Omental fat pad (tissue), 4 donors: ENCODE results near the gene SPINK4. TPM values are rescaled to one million over a fixed set of nuclear protein-coding genes. Genes with fewer than 3 reads are reported as not detected.

Source experiments
- ATAC-seq: fragments of 150-250 bp; one replicate; pipeline ENCODE4 v1.9.1; 2016; ENCODE audit warnings: mild to moderate bottlenecking, moderate library complexity; ENCODE audit not compliant: low FRiP score
- DNase-seq: peaks from one replicate; pipeline ENCODE4 v3.0.0-alpha.2; 2019; ENCODE audit warnings: low spot score
- CTCF ChIP-seq, 3 donors: fragments of 450-650 bp; IDR thresholded peaks; one replicate each; pipeline ENCODE4 v1.5.1; 2016 to 2017; ENCODE audit warnings: antibody characterized with exemption in 3 of 3, mild to moderate bottlenecking in 3 of 3, moderate library complexity in 2 of 3
- total RNA-seq, 4 donors: library from RNA; depleted of rRNA; stranded (reverse); fragments of >200 nt; gene quantifications; one replicate each; pipeline ENCODE4 v1.1.0, GENCODE V29; 2016

Gene SPINK4
- total RNA-seq, 4 donors from 2014 or later, result not detected

- ATAC-seq, result no peak
- TF ChIP-seq CTCF (IDR thresholded peaks at IDR 0.05), result no peak
Measured at GRCh38 chr9:33267151-33267767, 27.3 kb downstream of the SPINK4 start.

GRCh38 chr9:33270146-33270545 lies 30.2 kb downstream of the SPINK4 start:
- DNase-seq (no peak), ATAC-seq (no peak)
- no peak for TF ChIP-seq CTCF (IDR thresholded peaks at IDR 0.05)

More at GRCh38 chr9:33267151-33267767, 27.3 kb downstream of the SPINK4 start:
- DNase-seq, result no peak

GRCh38 chr9:33272061-33272460 lies 32.1 kb downstream of the SPINK4 start:
- no peak for ATAC-seq
- no peak for DNase-seq
- TF ChIP-seq CTCF (IDR thresholded peaks at IDR 0.05), result no peak

- DNase-seq (no peak), ATAC-seq (no peak)
- TF ChIP-seq CTCF (IDR thresholded peaks at IDR 0.05), result no peak
Measured at GRCh38 chr9:33273266-33273971, 33.5 kb downstream of the SPINK4 start.

GRCh38 chr9:33273972-33274328 lies 34.0 kb downstream of the SPINK4 start:
- DNase-seq, result no peak
- no peak for ATAC-seq
- no peak for TF ChIP-seq CTCF (IDR thresholded peaks at IDR 0.05)

- no peak for ATAC-seq
- no peak for TF ChIP-seq CTCF (IDR thresholded peaks at IDR 0.05)
- DNase-seq, result no peak
Measured at GRCh38 chr9:33277484-33277883, 37.5 kb downstream of the SPINK4 start.

GRCh38 chr9:33285502-33285901 lies 45.5 kb downstream of the SPINK4 start:
- ATAC-seq, result no peak
- no peak for TF ChIP-seq CTCF (IDR thresholded peaks at IDR 0.05)
- no peak for DNase-seq
